T-helper 22 cell (primary cell): ENCODE data around the gene CDX1.

ENCODE experiments used
- DNase-seq: peaks from one replicate; pipeline ENCODE4 v3.0.0-alpha.2; 2020; ENCODE audit warnings: low read depth

Gene CDX1

GRCh38 chr5:150146862-150147601 lies 19.5 kb upstream of the CDX1 start:
- DNase-seq: no peak

DNA sequence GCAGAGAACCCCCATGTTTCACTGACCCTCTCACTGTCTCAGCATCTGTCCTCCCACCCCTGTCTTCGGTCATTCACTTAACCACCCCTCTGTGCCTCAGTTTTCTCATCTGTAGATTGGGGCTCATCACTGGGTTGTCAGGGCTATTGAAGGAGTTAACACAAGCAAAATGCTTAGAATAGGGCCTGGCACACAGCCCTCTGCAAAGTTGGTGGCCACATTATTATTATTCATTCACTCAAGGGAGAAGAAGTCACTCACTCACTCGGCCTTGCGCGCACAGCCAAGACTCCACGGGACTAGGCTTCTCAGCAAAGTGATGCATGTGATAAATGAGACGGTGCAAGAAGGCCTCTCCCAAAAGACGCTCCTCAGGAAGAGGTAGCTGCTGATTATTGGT lies 18.9 kb upstream of the CDX1 start:
- no peak for DNase-seq

GRCh38 chr5:150148117-150148927 lies 18.3 kb upstream of the CDX1 start:
- DNase-seq: no peak

GRCh38 chr5:150149618-150150017 lies 17.0 kb upstream of the CDX1 start:
- no peak for DNase-seq

DNA sequence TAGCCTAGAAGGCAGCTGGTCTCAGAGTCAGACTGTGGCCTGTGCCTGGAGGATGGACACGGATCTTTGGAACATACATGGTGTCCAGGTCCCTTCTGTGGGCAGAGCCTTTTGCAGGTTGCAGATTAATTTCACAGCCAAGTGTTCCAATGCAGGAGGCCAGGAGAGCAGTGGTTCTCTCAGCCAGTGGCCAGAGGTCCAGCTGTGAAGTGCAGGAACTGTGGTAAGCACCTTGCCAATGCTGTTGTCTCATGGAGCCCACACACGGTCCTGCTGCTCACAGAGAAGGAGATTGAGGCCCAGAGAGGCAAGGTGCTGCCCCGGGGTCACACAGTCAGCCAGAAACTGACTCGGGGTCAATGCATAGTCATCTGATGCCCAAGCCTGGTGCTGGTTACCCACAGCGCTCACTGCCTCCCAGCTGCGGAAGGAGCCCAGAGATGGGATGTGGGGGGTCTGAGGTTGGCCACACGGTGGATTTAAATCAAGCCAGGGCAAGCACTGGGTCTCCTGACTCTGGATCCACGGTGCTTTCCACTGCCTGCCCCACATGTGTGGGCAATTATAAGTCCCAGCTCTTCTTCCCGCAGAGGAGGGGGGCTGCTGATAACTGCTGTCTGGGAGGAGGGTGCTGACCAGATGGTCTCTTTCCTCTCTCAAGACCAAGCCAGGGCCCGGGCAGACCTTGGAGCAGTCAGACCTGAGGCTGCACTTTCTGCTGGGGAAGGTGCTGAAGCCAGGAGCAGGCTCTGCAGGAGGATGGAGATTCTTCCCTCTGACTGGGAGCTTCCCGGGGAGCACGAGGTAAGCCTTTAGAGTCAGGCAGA lies 13.7 kb upstream of the CDX1 start:
- no peak for DNase-seq

DNA sequence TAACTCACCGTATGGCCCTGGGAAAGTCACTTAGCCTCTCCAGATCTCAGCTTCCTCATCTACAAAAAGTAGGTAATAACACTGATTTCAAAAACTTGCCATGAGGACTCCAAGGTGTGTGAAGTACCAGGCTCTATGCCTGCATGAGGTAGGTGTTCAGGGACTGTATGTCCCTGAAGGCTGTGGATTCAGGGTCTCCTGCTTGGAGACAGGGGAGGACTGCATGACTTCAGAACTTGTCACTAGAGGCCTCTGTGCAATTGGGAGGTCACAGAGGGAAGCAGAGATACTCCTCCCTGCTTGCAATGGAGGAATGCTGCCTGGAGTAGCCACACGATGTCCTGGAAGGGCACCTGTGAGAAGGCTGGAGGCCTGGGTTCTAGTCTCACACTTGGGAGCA lies 13.1 kb upstream of the CDX1 start:
- no peak for DNase-seq

DNA sequence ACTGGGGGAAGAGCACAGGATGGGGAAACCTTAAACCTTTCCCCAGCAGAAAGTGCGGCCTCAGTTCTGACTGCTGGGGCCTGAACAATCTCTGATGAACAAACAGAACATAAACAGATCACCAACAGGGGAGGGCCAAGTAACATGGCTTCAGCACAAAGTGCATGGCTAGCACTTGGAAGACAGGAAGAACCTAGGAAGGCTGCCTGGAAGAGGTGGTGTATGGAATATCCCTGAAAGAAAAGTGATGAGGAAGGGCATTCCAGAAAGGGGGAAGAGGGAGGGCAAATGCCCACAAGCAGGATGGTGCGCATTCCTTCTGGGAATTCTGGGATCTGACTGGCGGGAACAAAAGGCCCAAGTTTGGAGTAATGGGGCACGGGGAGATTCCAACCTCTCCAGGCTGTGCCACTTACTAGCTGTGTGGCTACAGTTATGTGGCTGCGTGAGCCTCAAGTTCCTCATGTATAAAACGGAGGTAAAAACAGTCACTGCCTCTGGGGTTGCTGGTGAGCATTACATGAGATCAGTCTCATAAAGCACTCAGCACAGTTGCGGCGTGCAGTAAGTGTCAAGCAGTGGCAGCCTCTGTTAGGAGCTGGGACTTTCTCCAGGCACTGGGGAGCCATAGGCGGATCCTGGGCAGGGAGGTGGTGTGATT lies 12.5 kb upstream of the CDX1 start:
- no peak for DNase-seq

GRCh38 chr5:150154618-150155128 lies 11.9 kb upstream of the CDX1 start:
- no peak for DNase-seq

DNA sequence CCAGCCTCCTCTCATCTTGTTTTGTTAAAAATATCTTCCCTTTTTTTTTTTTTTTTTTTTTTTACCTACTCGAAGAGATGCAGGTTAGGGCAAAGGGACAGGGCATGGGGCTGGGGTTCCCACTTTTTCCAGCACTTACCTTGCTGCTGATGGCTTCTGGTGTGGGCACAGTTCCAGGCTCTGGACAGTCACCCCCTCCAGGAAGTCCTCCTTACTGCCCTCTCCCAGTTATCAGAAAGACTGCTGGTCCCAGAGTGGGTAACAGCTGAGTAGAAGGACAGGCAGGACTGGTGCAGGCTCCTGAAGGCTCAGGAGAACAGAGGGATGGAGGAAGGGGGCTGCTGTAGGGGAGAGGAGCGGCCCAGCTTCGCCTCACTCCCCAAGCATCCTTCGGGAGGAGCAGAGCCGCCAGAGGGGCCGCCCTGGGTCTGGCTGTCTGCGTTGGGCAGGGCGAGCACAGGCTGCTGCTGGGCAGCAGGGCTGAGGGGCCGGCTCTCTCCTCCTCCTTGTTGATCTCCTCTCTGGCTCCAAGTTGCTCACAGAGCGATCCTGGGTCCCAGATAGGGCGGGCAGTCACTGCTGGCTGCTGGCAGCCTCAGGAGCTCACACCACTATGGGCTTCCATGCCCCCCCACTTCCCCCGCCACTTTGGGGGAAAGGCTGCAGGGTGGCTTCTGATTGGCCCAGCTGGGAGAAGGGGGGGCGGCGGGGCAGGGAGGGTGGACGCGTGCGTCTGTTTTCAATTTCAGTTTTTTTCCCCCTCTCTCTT lies 11.1 kb upstream of the CDX1 start, which contains the start of gene PDGFRB:
PDGFRB (minus strand) TSS at position 588 of the 769 bp plus-strand sequence. CDS start 18,798 bp downstream, outside the sequence.
- no peak for DNase-seq

GRCh38 chr5:150156027-150156368 lies 10.6 kb upstream of the CDX1 start:
- DNase-seq: no peak

DNA sequence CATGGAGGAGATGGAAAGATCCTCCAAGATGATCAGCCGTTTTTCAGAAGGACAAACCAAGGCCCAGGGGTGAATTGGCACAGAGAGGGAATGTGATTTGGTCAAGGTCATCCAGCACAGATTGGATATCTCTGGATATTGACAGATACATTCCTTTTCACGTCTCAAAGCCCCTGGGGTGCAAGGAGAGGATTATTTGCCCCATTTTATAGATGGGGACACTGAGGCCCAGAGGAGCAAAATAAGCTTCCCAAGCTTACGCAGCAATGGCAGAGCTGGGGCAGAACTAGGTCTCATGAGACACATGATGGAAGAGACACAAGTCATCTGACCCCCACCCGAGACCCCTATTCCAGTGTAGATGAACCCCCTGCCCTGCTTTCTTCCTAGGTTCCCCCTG lies 10.0 kb upstream of the CDX1 start:
- no peak for DNase-seq

DNA sequence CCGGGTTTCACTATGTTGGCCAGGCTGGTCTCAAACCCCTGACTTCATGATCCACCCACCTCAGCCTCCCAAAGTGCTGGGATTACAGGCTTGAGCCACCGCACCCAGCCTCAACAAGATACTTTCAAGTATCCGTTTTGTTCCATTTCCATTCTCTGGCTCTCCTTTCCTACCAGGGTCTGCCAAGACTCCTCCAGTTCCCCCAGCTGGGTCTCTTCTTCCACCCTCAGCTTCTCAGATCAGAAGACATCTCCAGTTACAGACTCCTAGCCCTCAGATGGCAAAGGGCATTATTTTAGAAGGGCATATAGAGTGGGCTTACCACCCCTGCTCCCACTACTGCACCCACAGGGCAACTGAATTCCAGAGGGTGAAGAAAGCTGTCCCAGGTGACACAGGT lies 9.4 kb upstream of the CDX1 start:
- no peak for DNase-seq

- DNase-seq: no peak
These were observed 8.2 kb upstream of the CDX1 start for GRCh38 chr5:150158170-150158949.

DNA sequence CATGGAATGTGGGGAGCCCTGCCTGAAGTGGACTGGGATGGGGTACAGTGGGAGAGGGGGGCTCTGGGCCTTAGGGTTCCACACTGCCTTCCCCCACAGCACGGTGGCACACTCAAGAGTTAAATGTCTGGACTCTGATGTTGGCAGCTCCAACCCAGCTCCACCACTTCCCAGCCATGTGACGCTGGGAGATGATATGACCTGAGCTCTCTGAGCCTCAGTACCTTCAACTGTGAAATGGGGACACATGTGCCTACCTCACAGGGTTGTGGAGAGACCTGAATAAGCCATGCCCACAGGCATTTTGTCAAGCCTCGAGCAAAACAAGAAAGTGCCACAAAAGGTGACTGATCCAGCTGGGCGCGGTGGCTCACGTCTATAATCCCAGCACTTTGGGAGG lies 7.5 kb upstream of the CDX1 start:
- DNase-seq: no peak

GRCh38 chr5:150159741-150160179 lies 6.8 kb upstream of the CDX1 start:
- DNase-seq: no peak

GRCh38 chr5:150160448-150161081 lies 6.0 kb upstream of the CDX1 start:
- DNase-seq: no peak

DNA sequence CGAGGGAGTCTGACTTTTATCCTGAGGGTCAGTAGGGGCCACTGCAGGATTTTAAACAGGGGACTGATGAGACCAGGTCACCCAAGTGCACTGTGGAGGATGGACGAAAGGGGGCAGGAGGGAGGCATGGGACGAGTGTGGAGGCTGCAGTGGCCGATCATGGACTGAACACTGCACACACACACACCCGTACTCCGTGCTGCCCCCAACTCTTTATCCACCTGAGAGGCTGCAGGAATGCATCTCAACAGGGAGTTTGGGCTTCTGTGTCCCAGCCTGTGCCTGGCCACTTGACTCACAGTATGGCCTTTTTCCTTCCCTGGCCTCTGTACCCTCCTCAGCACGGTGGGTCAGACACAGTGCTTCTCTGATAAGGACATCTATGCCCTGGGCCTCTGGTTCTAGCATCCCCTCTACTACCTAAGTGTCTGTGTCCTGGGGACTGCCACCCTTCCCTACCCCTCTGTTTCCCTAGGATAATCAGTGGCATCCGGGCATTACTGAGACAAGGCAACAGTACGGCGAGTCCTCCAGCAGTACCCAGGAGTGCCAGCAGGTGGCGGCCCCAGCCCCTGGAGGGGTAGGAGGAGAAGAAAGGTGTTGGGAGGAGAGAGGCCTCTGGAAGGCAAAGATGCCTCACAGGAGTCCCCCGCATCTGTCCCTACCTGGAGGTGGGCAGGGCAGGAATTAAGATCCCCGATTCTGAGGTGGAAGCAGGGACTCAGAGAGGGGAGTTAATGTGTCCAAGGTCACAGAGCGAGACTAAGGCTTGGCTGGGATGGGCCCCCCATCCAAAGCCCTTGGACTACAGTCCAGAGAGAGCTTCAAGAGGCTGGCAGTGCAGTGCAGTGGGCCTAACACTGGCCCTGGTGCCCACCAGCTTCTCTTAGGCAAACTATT lies 5.1 kb upstream of the CDX1 start:
- DNase-seq: peak; percentile 11

DNA sequence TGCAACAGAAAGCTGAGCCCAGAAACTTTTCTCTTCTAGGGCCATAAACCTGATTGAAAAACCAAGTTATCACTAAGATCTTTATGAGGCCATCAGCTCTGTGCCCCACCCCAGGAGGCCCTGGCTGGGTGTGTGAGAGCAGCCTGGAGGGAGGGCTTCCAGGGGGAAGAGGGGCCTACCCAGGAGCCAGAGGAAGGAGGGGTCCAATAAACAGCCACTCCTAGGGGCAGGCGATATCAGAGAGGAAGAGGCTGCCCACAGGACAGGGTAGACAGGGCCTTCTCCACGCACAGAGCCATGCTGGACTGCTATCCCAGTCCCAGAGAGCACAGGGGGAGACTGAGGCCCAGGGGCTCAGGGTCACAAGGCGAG lies 4.5 kb upstream of the CDX1 start:
- DNase-seq: no peak

GRCh38 chr5:150163035-150163434 lies 3.5 kb upstream of the CDX1 start:
- no peak for DNase-seq
